HG03103 (cell line): Measurements from ENCODE around the gene ERFL.

Experiments
- ATAC-seq: cut with Tn5 transposase; IDR thresholded peaks from one replicate; pipeline ENCODE4 v1.9.1; 2021; ENCODE audit warnings: low read depth; ENCODE audit not compliant: unreplicated experiment

Gene ERFL

DNA sequence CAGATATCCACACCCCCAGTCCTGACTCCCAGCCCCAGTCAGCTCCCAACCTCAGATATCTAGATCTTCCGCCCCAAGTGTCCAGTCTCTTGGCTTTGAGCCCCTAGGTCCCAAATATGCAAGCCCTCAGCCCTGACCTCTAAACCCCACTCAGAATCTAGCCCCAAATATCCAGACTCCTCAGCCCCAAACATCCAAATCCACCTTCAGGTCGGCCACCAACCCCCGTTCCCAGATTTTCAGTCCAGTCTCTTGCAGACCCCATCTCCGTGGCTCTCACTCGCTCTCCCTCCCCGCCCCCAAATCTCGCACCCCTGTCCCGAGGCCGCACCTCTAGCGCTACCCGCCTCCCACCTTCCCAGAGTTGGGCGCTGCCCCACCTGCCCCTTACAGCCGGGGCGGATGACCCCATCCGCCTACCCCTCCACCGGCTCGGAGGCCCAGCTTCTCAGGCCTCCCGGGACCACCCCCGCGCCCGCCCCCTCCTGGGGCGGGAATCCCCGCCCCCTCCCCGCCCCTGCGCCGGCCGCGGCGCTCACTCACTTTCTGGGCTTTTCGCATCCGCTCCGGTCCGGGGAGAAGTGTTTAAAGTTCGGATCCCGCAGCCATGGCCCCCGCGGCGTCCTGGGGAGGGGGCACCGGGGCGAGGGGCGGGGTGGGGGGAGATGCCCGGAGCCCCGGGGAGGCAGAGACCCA is 604 bp downstream of the ERFL start:
- ATAC-seq = no peak

DNA sequence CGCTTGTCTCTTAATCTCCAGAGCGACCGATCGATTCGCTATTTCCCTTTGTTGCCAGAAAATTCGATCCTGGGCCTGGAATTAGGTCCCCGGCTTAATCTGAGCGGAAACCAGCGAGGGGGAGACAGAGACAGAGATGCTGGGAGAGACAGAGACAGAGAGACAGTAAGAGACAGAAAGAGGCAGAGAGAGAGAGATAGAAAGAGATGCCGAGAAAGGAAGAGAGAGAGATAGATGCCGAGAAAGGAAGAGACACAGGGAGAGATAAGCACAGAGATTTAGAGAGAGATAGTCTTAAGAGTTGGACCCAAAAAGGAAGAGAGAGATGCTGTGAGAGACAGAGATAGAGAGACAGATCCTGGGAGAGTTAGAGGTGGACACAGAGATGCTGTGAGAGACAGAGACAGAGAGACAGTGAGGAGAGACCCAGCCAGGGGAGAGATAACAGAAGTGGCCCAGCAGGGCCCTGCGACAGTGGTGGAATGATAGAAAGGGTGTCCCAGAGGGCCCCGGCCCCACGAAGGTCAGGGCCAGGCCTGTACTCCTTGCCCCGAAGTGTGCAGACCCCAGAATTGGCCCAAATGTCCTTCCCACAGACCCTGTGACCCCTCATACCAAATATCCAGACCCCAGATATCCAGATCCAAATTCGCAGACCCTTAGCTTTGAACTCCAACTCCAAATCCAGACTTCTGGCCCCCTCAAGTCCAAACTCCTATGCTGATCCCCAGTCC is 1.3 kb downstream of the ERFL start:
- no peak for ATAC-seq

DNA sequence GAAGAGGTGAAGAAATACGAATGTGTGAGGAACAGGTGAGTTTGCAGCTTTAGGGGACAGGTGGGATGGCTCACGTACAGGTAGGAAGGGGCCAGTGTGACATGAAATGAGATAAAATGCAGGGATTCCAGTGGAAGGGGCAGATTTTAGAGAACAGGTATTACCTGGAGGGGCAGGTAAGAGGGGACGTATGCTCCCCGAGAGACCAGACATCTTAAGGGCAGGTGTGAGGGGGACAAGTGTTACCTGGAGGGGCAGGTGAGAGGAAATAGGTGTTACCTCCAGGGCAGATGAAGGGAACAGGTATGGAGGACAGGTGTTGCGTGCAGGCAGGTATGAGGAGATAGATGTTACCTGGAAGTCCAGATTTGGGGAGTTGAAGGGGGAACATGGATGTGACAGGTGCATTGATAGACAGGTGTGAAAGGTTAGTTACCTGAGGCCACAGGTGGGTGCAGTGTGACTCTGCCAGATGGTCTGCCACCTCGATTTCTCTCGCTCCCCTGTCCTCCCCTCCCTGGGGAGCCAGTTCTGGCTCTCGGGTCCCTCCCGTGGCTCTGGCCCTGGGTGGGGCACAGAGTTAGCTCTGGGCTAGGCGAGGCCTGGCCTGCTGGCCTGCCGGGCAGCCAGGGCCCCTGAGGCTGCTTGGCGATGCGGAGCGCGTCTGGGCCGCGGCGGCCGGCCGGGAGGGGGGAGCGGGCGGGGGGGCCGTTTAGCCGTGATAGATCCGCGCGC is 2.1 kb downstream of the ERFL start:
- ATAC-seq = no peak

DNA sequence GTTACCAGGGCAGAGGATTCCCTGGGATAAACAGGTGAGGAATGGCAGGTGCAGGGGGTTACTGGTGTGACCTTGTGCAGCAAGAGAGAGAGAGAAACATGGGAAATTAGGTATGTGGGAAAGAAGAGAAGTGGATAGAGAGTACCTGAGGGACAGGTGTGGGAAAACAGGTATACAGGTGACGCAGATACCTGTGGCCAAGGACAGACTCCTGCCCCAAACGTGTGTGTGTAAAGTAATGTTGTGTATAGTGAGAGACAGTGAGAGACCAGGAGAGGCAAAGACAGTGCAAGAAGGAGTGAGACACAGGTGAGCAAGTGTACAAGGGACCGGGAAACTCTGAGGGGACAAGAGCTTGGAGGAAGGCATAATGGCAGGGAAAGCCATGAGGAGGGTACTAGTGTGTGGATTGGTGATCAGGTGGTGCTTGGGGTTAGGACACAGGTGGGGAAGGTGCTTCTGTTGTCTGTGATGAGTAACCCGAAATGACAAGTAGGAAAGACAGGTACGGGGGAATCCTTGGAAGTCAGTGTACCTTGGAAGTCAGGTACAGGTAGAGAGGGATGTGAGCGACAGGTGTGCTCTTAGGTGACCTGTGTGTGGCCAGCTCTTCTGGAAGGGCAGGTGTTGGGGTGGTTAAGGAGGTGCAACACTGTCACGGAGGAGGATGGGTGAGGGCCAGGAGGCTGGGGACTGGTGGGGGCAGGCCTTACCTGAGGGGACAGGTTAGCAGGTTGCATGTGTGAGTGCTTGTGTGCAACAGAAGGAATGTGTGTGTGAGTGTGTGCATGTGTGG is 2.8 kb downstream of the ERFL start:
- no peak for ATAC-seq

DNA sequence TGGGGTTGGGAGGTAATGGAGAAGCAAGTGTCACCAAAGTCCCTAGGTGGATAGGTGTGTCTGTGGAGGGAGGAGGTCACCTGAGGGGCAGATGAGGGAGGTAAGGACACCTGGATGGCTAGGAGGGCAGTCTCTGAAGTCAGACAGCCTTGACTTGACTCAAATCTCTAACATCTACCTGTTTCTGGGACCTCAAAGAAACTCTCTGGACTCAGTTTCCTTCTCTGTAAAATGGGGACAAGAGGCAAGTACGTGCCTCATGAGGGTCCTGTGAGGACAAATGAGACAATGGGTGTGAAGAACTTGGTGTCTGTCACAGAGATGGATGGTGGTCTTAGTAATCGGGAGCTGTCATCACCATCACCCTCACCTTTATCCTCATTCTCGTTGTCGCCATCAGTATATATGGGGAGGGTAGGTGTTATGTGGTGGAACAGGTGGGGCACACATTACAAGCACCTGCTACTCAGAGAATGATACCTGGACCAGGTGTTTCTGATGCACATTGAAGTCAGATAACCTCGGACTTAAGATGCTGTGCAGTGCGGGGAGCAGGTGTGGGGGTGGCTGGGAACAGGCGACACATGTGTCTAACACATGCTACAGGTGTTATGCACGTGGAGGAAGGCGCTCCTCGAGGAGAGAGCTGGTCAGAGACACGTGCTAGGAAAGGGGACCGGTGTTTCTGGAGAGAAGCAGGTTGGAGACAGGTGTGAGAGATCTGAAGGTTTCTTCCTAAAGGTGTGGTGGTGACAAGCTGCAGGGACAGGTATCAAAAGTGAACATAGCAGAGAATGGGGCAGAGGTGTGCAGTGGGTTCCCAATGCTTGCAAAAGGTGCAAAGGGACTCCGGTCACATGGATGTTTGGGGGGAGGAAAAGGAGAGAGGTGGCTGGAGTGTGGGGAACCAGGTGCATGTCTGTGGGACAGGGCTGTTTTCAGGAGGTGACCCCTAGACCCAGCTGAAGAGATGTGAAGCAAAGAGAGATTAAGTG is 3.8 kb downstream of the ERFL start:
- ATAC-seq = no peak

DNA sequence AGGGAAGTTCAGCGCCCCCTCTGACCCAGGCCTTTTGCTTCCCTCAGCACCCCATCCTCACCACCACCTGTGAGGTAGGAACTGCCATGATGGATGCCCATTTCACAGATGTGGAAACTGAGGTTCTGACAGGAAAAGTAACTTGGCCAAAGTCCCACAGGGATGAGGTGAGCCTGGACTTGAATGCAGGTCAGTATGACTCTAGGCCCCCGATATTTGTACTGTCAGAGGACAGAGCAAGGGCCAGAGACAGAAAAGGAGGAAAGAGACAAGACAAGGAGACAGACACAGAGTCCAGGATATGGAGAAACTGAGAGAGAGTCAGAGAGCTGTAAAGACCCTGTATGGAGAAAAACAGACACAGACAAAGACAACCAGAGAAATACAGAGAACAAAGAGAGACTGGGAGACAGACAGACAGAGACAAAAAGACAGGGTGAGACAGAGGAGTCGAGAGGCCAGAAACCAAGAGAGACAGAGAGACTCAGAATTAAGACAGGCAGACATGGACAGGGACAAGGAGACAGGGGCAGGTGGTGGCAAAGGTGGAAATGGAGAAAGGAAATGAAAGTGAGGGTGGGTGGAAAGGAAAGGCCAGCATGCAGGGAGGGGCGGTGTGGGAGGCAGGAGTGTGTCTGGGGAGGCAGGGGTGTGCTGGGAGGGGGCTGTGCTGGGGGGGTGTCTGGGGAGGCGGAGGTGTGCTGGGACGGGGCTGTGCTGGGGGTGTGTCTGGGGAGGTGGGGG is 5.0 kb downstream of the ERFL start:
- no peak for ATAC-seq

DNA sequence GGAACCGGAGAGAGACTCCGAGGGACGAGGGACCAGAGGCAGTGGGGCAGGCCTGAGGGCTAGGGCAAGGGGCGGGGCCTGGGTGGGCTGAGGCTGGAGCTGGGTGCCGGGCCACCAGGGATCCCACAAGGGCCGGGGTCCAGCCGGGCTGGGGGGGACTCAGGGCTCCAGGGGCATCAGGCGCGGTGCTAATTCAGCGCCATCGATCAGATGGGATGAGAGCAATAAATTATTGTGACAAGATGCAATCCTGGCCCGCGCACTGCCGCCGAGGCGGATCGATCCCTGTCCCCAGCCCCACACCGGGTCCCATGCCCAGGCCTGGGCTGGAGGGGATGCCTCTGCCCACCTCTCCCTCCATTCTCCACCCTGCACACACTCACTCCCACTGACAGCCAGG is 5.7 kb downstream of the ERFL start:
- no peak for ATAC-seq

DNA sequence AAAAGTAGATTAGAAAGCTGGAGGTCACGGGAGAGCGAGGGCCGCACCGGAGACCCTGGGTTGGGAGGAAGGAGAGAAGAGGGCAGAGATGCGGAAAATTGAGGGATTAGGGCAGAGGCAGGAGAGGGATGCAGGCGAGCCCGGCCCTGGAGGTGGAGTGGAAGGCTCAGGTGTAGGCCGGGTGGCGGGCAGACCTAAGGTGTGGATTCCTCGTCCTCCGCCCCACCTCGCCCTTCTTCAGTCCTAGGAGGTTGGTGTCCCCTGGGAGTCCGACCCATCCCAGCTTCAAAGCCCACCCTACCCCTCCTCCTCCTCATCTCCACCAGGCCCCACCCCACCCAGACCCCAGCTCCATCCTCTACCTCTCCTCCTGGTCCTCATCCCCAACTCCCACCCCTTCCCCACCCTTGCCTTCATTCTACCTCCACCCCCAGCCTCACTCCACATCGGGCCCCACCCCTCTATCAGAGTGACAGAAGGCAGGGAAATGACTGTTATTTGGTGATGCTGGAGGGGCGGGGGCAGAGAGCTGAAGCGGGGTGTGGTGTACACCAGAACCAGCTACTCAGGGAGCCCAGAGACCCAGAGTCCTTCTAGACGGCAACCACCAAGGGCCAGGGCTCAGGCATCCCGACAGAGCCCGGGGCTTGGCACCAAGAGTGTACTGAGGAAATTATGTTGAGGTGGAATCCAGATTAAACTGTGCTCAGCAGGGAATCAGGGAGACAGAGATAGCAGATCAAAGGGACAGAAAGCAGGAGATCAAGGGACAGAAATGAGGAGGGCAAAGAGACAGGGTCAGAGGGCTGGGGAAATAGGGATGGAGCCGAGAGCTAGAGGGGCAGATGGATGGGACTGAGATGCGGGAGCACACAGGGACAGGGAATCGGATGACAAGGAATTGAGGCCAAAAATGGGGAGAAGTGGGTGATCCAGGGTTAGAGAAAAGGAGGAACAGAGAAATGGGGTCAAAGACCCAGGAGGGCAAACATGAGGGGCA is 6.4 kb downstream of the ERFL start:
- no peak for ATAC-seq

DNA sequence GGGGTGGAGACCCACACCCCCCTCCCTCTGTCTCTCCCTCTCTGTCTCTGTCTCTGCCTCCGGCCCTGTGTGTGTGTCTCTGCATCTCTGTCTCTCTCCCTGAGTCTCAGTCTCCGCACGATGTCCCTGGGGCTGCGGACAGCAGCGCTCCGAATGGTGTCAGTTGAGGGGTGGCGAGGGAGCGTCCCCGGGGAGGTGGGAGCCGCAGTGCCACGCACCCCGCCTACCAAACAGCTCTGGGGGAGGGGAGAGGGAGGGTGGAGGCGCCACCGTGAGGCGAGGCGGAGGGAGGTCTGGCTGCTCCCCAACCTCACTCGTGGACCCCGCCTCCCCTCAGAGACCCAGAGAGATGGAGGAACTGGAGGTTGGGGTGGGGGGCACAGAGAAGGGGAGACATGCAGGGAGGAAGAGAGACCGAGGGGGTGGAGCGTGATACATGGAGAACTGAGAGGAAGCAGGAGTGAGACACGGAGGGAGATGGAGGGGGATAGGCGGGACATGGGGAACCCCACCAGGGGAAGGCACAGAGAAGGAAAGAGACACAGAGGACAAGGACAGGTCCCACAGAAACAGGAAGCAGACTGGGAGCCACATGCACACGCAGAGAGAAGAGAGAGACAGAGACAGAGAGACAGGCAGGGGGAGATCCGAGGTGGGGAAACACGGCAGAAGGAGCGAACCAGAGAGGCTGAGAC is 7.2 kb downstream of the ERFL start:
- ATAC-seq = no peak

DNA sequence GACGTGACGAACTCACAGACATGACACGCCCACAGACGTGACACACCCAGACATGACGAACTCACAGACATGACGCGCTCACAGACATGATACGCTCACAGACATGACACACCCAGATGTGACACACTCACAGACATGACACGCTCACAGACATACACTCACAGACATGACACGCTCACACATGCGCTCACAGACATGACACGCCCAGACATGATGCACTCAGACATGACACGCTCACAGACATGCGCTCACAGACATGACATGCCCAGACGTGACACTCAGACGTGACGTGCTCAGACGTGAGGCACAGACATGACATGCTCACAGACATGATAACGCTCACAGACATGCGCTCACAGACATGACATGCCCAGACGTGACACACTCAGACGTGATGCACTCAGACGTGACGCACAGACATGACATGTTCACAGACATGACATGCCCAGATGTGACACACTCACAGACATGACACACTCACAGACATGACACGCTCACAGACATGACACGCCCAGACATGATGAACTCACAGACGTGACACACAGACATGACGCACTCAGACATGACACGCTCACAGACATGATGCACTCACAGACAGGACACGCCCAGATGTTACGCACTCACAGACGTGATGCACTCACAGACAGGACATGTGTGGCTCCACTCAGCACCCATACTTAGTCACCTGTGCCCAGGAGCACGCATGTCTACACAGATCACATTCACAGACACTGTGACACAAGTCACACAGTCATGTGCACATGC is 8.1 kb downstream of the ERFL start:
- no peak for ATAC-seq

DNA sequence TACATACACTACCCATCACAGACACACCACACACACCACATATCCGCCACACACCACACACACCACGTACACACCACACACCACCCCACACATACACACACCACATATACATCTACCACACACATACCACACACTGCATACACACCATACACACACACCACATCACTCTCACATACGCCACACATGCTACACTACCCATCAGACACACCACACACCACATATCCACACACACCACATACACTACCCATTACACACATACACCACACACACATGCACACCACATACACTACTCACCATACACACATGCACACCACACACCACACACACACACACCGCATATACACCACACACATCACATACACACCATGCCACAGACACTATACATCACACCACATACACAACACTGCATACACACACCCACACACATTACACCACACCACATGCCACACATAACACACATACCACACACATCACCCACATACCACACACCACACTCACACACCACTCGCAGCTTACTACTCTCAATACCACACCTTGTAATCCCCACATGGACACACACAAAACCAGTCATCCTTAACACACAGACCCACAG is 9.5 kb downstream of the ERFL start:
- no peak for ATAC-seq

DNA sequence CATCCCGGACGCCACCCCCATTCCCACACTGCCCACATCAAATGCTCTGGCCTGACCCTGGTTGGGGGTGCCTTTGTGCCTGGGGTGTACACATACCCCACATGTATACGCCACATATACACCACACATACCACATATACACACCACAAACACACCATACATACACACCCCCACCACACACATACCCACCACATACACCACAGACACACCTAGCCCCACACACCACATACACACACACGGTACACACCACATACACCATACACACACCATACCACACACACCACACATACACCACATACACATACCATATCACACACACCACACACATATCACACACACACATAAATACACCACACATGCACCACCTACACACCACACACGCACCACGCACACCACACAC is 10.2 kb downstream of the ERFL start:
- no peak for ATAC-seq

DNA sequence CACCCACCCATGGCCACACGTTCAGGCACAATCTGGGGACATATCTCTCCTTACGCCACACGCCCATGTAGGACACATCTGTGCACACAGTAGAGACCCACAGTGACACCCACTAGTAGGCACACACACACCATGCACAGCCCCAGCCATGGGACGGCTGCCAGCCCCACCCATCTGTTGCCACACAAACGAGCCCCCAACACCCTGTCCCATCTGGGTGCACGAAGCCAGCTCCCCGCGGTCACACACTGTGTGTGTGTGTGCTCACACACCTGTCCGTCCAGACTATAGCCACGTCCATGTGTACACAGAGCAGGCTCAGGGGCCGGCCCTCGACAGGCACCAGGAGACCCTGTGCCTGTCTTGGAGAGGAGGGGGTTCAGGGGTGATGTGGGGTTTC is 10.6 kb downstream of the ERFL start:
- no peak for ATAC-seq

DNA sequence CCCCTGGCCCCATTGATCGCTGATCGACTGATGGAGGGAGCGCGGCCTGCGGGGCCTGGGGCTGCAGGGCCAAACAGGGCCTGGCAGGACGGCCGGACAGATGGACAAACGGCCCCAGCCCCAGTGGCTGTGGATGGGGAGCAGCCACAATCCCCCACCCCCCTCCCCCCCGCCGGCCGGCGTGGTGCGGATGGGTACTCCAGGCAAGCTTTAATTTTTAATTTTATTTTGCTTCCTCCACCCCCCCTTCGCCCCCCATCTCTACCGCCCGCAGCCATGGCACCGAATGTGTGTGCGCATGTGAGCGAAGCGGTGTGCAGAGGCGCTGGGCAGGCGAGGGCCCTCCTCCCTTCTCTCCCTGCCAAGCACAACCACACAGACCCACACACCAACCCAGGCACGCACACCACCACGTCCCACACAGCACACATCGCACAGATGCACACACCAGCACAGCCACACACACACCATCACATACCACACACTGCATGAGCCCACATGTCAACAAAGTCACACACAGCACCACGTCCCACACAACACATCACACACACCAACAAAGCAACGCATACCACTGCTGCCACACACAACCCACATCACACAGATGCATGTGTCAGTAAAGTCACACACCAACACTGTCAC is 12.4 kb downstream of the ERFL start:
- ATAC-seq = no peak

DNA sequence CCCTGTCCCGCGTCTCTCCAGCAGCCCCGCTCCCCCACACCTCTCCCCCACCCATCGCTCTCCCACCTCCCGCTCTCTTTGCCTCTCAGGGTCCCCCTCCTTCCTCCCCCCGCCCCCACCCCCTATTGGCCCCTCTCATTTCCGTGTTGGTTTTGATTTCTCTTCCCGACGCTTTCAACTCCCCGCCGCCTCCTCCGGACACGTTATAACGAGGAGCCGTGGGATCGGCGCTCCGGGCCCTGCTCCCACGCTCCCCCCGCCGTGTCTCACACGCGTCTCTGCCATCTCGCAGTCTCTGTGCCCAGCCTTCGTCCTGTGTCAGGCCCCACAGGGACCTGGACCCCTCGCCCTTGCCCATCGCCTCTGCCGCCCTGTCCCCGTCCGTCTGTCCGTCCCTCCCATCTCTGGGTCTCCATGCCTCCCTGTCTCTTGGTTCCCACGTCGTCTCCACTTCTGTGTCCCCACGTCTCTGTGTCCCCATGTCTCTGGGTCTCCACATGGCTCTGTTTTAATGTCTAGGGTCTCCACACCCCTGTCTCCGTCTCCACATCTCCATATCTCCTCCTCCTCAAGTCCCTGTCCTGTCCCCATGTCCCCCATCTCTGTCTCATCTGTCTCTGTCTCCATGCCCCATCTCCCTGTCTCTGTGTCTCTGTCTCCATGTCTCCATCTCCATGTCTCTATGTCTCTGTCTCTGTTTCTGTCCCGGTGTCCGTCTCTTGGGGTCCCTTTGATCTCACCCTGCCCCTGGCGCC is 13.1 kb downstream of the ERFL start:
- ATAC-seq = no peak
